NCI-H1092 (cell line): Measurements from ENCODE around the gene COQ10B.
"Not testable (repeated sequence)": the region's sequence is repeated elsewhere in the genome, so short reads cannot be mapped to it uniquely, and the experiment has no call there.

ENCODE experiments used
- DNase-seq: peaks from one replicate; lab custom pipeline; 2025; lab: John Stamatoyannopoulos, UW

Gene COQ10B

GRCh38 chr2:197450935-197451358, 2.4 kb upstream of the COQ10B start:
- peak; percentile 0 for DNase-seq

GRCh38 chr2:197452754-197453122, 614 bp upstream of the COQ10B start:
- DNase-seq, result no peak

- DNase-seq, result no peak
These were observed 604 bp downstream of the COQ10B start for GRCh38 chr2:197453914-197454398.

GRCh38 chr2:197454923-197455322, 1.6 kb downstream of the COQ10B start:
- no peak for DNase-seq

- DNase-seq, result no peak
These were observed 2.1 kb downstream of the COQ10B start for GRCh38 chr2:197455428-197455827.

GRCh38 chr2:197460649-197461048, 7.3 kb downstream of the COQ10B start:
- DNase-seq, result no peak

GRCh38 chr2:197461057-197461456, 7.7 kb downstream of the COQ10B start:
- no peak for DNase-seq

- no peak for DNase-seq
These were observed 10.8 kb downstream of the COQ10B start for GRCh38 chr2:197464175-197464574.

- no peak for DNase-seq
These were observed 18.8 kb downstream of the COQ10B start for GRCh38 chr2:197472166-197472565.

GRCh38 chr2:197477797-197478196, 24.4 kb downstream of the COQ10B start:
- no peak for DNase-seq

- DNase-seq, result no peak
These were observed 27.0 kb downstream of the COQ10B start for GRCh38 chr2:197480165-197481036.

- not testable (repeated sequence) for DNase-seq
These were observed 30.9 kb downstream of the COQ10B start for GRCh38 chr2:197484248-197484647.

GRCh38 chr2:197486175-197486574, 32.8 kb downstream of the COQ10B start:
- DNase-seq, result no peak

GRCh38 chr2:197487385-197487784, 34.0 kb downstream of the COQ10B start:
- DNase-seq, result no peak

GRCh38 chr2:197495433-197496134, 42.2 kb downstream of the COQ10B start:
- no peak for DNase-seq

GRCh38 chr2:197496695-197497094, 43.3 kb downstream of the COQ10B start:
- no peak for DNase-seq

- no peak for DNase-seq
These were observed 44.0 kb downstream of the COQ10B start for GRCh38 chr2:197497326-197497725.

GRCh38 chr2:197498235-197498936, 45.0 kb downstream of the COQ10B start:
- no peak for DNase-seq

GRCh38 chr2:197498937-197499593, 45.7 kb downstream of the COQ10B start:
- peak; percentile 20 for DNase-seq

GRCh38 chr2:197499594-197500502, 46.5 kb downstream of the COQ10B start, which contains the start of the genes HSPD1 and HSPE1:
TSS of gene HSPD1 (minus strand) at chr2:197499840. CDS start at chr2:197498848, 992 bp downstream.
TSS of gene HSPE1 (plus strand) at chr2:197500379. CDS start at chr2:197500437, 58 bp downstream.
- peak; percentile 97 for DNase-seq
